HG03196 (cell line): ENCODE results near the gene C1orf35.
"Not testable (repeated sequence)": the region's sequence is repeated elsewhere in the genome, so short reads cannot be mapped to it uniquely, and the experiment has no call there.

Source experiments
- ATAC-seq: cut with Tn5 transposase; IDR thresholded peaks from one replicate; pipeline ENCODE4 v1.9.1; 2021; ENCODE audit not compliant: unreplicated experiment

C1orf35 gene

GRCh38 chr1:228142701-228143136 is 39.6 kb upstream of the C1orf35 start:
- ATAC-seq, result no peak

DNA sequence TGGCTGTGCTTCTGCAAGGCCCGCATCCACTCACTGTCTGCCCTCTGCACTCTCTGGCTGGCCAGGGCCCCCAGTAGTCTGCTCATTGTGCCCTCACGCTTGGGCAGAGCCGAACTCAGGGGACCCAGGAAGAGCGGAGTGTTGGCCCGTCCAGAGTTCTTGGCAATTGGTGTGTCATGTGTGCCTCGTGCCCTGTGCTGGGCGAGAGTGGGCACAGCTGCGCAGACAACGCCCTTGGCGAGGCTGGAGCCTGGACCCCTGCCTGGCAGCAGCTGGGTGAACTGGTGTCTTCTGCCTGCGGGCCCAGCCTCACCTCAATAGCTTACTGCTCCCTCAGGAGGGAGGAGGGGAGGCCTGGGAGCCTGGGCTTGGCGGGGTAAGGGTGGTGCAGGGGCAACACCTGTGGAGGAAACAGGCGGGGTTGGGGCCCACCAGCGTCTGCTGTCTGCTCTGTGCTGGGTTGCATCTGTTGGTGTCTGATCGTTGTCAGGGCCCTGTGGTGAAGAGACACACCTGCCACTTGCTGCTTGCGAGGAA is 39.1 kb upstream of the C1orf35 start:
- no peak for ATAC-seq

DNA sequence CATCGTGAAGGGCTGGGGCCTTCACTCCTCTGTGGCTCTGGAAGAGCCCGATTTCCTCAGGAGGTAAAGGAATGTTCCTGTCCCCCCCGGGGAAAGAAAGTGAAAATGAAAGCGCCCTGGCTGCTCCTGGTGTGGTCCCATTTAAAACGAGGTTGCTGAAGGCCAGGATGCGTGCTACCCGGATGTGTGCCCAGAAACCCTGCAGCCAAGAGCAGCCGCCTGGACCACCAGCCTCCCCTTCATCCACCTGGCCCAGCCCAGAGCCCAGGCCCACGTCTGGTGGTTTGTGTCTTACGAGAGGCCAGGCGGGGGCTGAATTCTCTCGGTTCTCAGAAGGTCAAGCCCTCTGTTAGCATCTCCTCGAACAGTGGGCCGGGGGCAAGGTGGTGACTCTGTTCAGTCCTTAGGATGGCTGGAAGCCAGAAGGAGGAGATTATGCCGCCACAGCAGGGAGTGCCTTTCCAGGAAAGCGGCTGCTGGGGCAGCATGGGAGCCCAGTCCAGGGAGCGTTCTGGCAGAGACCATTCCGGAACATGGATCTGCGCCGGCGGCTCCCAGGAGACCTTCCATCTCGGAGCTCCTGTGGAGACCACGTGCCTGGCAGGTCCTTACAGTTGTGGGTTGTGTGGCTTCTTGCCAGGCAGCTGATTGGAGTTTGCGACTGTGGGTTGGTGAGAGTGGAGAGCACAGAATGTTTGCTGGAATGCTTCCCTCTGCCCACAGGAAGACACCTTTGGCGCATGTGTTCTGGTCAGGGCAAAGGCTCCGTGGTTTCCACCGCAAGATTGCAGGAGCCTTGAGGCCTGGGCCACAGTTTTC is 38.3 kb upstream of the C1orf35 start:
- ATAC-seq, result no peak

GRCh38 chr1:228140724-228141225 is 37.6 kb upstream of the C1orf35 start:
- no peak for ATAC-seq

DNA sequence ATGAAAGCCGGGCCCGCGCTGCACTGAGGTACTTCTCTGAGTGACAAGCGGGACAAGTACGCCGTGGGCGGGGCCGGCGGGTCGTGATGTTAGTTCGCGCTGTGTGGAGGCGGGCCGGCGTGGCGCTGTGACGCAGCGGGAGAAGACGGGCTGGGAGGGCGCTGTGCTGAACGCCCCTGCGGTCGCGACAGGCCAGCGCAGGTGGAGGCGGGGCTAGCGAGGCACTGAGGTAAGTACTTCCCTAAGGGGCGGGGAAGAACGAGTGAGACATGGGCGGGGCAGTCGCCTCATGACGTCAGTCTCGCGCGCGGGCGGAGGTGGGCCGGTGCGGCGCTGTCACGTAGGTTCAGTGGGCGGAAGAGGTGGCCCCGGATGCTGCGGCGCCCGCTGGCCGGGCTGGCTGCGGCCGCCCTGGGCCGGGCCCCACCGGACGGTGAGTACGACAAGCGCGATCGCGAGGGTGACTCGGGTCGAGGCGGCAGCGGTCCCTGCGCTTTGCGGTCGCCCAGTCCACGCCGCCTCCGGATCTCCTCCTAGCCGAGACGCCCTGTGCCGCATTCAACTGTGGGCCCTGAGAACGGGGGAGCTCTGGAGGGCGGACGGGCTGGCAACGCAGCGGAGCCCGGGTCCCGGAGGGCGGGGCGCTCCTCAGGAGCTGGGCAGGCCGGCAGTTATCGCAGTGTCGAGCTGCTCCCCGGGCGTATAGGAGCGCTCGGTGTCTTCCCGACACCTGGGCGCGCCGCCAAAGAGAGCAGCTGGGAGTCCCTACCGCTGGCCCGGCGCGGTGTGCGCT is 37.0 kb upstream of the C1orf35 start, which contains the start of gene GUK1:
TSS of gene GUK1 (plus strand) at position 349 of the 793 bp plus-strand sequence. CDS start at position 373, 24 bp downstream.
- peak; percentile 90 for ATAC-seq

DNA sequence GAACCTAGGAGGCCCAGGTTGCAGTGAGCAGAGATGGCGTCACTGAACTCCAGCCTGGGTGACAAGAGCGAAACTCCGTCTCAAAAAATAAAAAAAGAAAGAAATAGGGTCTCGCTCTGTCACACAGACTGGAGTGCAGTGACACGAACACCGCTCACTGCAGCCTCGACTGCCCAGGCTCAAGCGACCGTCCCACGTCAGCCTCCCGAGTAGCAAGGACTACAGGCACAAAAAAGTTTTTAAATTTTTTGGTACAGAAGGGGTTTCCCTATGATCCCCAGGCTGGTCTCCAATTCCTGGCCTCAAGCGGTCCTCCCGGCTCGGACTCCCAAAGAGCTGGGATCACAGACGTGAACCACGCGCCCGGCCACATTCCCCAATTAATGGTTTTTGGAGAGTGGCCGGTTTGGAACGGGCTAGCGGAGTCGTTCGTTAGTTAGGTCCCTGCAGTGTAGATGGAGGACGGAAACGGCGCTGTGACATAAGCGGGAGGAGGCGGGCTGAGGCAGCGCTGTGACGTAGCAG is 36.3 kb upstream of the C1orf35 start:
- no peak for ATAC-seq

GRCh38 chr1:228136901-228137300 is 33.8 kb upstream of the C1orf35 start:
- no peak for ATAC-seq

DNA sequence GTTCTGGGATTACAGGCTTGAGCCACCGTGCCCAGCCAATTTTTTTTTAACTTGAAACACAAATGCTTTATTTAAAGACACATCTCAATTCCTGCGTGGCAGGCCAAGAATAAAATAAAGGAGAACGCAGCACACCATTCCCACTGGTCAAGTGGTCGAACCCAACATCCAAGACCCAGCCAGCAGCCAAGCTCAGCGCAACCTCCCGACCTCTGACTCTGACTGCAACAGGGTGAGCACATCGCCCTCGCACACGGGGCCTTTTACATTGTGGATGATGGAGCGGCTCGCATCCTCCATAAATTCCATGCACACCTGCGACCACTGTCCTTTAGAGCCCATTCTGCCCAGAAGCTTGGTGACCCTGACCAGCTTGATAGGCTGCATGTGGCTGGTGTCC is 31.5 kb upstream of the C1orf35 start:
- no peak for ATAC-seq

DNA sequence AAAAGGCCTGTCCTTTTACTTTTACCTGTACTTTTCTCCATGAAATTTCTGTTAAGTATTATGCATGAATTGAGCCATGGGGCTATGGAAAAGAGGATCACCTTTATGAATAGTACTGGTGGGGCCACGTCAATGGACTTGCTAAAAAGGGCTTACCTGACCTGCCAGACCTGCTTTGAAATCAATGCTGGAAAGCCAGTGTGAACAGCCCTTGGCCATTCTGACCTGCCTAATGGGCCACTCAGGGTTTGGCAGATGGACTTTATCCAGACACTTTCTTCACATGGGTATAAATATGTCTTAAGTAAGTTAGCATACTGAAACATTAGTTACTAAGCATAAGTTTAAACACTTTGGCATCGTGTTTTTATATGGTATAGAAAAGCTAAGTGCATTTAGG is 28.6 kb upstream of the C1orf35 start:
- no peak for ATAC-seq

- ATAC-seq, result no peak
Measured at GRCh38 chr1:228125185-228125584, 22.1 kb upstream of the C1orf35 start.

DNA sequence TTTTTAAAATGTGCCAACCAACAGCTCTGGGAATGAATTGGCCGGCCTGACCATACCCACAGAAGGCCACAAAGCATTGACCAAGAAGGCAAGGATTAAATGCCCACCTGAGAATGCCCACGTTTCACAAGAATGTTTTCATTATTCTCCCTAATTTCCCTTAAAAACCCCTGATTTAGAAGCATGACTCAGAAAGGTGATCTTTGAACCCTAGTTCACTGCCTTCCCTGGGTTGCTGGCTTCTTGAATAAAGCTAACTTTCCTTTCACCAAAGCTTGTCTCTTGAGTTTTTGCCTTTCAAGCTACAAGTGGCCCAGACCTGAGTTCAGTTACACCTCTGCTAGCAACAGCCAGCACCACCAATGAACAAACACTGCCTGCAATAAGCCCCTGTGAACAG is 20.4 kb upstream of the C1orf35 start:
- ATAC-seq, result no peak

- no peak for ATAC-seq
Measured at GRCh38 chr1:228122921-228123441, 19.9 kb upstream of the C1orf35 start.

DNA sequence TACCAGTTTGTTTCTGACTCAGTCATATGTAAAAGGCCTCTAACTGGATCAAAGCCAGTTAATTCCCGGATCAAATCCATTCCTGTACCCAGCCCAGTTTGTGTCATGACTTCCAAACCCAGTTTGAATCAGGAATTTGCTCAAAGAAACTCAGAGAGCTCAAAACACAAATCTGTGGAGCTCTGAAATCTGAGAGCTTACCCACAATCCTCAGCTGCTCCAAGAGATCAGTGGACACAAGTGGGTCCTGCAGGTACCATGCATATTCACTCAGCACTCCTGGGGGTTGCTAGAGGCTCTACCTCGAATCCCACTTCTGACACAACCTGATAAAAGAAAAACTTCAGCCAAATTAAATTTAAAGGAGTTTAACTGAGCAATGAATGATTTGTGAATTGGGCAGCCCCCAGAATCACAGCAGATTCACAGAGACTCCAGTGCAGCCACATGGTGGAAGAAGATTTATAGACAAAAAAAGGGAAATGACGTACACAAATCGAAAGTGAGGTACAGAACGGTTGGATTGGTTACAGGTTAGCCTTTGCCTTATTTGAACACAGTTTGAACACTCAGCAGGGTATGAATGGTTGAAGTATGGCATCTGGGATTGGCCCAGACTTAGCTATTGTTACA is 17.8 kb upstream of the C1orf35 start:
- ATAC-seq, result no peak

DNA sequence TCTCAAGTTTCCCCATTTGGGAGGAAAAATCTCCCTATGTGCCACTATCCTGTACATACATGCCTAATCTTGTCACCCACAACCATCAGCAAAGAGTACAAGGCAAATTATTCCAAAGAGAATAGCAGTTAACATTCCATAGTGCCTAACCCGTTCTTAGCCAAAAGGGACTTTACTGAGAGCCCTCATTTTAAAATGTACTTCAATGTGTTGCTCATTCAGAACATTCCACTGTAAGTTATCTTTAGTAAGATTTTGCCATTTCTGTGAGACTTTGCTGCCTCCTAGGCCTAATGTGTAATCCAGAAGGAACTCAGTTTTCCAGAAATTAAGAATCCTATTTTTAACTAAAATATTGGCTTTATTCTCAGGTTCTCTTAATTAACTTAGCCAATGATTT is 17.2 kb upstream of the C1orf35 start:
- no peak for ATAC-seq

GRCh38 chr1:228118040-228118439 is 14.9 kb upstream of the C1orf35 start:
- ATAC-seq, result no peak

DNA sequence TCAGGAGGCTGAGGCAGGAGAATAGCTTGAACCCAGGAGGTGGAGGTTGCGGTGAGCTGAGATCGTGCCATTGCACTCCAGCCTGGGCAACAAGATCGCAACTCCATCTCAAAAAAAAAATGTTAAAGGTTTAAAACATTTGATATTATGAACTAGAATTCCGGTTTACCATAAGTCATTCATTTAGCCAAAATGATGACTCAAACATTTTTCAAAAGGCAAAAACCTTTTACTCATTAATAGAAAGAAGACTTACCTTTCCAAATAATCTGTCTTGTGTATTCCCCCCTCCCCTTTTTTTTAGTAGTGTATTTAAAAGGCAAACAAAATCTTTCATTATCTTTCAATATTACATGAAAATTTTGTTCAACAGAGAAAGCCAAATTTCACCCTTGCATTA is 14.2 kb upstream of the C1orf35 start:
- no peak for ATAC-seq

DNA sequence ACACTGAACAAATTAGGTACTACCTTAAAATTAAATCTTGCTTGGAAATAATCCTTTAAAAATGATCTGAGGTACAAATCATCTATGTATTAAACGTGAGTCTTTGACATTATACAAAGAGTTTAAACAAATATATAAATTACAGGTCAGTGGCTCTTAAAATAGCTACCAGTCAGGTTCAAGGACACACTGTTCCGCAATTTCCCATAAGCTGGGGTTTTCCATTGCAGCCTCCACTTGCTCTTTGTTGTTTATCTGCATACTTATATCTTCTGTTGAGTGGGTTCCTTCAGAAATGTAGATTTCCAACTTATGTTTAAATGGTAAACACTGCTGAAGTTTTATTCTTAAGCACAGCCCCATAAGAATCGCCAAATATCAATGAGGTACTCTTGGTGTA is 11.7 kb upstream of the C1orf35 start:
- no peak for ATAC-seq

GRCh38 chr1:228112617-228113016 is 9.5 kb upstream of the C1orf35 start:
- no peak for ATAC-seq

GRCh38 chr1:228112167-228112566 is 9.0 kb upstream of the C1orf35 start:
- ATAC-seq, result no peak

- not testable (repeated sequence) for ATAC-seq
Measured at GRCh38 chr1:228111315-228111714, 8.2 kb upstream of the C1orf35 start.

- ATAC-seq, result no peak
Measured at GRCh38 chr1:228110556-228110955, 7.4 kb upstream of the C1orf35 start.
